ENCODE data around the gene DAP.
"Not testable (repeated sequence)": the region's sequence is repeated elsewhere in the genome, so short reads cannot be mapped to it uniquely, and the experiment has no call there.

The DAP gene

DNA sequence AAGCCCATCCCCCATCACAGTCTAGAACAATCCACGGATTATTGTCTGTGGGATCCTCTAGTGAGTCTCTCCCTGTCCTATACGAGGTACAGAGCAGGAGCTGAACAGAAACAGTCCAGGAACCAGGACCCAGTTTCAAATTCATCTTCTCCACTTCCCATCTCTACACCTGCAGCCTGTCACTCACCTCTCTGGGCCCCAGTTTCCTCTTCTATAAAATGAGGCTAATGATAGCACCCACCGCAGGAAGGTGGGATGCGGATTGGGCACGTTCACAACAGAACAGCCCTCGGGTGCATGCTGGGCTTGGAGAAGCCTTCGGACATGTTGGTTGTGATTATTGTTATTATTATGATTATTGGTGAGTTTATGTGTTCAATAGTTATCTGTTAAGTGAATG lies 118.7 kb downstream of the DAP start:
- H3K9me3 ChIP-seq = no peaks in the 10 kb centered on the region
- TF ChIP-seq, protein P1, sequence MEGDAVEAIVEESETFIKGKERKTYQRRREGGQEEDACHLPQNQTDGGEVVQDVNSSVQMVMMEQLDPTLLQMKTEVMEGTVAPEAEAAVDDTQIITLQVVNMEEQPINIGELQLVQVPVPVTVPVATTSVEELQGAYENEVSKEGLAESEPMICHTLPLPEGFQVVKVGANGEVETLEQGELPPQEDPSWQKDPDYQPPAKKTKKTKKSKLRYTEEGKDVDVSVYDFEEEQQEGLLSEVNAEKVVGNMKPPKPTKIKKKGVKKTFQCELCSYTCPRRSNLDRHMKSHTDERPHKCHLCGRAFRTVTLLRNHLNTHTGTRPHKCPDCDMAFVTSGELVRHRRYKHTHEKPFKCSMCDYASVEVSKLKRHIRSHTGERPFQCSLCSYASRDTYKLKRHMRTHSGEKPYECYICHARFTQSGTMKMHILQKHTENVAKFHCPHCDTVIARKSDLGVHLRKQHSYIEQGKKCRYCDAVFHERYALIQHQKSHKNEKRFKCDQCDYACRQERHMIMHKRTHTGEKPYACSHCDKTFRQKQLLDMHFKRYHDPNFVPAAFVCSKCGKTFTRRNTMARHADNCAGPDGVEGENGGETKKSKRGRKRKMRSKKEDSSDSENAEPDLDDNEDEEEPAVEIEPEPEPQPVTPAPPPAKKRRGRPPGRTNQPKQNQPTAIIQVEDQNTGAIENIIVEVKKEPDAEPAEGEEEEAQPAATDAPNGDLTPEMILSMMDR (IDR thresholded peaks at IDR 0.05) = no peak

GRCh38 chr5:10639846-10640368 lies 121.1 kb downstream of the DAP start:
- peak overlapping the region; percentile 41 for H3K27ac ChIP-seq
- H3K36me3 ChIP-seq = peaks cover 10% of the 10 kb centered on the region
- no peaks in the 10 kb centered on the region for H3K27me3 ChIP-seq
- peaks cover 31 to 38% of the 10 kb centered on the region in 2 experiments for H3K4me1 ChIP-seq (ENCODE audit: control insufficient read depth in 1 of 2, insufficient read depth in 1 of 2, low read depth in 1 of 2, low read length in 1 of 2)
- H3K9me3 ChIP-seq = no peaks in the 10 kb centered on the region
- TF ChIP-seq, protein P1 (IDR thresholded peaks at IDR 0.05) = no peak
- H3K4me3 ChIP-seq (ENCODE audit: low read depth in 1 of 2, low read length in 1 of 2) = no peak overlapping the region

More for the DNA sequence above, 118.7 kb downstream of the DAP start:
- peak overlapping the region; percentile 74 for H3K27ac ChIP-seq
- peaks cover 10% of the 10 kb centered on the region for H3K36me3 ChIP-seq
- peaks cover 21 to 26% of the 10 kb centered on the region in 2 experiments for H3K4me1 ChIP-seq (ENCODE audit: control insufficient read depth in 1 of 2, insufficient read depth in 1 of 2, low read depth in 1 of 2, low read length in 1 of 2)
- H3K27me3 ChIP-seq = no peaks in the 10 kb centered on the region
- H3K4me3 ChIP-seq (ENCODE audit: low read depth in 1 of 2, low read length in 1 of 2) = no peak overlapping the region

DNA sequence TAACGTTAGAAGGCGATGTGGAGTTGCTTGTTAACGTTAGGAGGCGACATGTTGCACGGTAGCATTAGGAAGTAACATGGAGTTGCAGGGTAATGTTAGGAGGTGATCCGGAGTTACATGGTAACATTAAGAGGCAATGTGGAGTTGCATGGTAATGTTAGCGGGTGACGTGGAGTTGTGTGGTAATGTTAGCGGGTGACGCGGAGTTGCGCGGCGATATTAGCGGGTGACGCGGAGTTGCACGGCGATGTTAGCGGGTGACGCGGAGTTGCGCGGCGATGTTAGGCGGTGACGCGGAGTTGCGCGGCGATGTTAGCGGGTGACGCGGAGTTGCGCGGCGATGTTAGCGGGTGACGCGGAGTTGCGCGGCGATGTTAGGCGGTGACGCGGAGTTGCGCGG lies 122.3 kb downstream of the DAP start:
- not testable (repeated sequence) for H3K9me3 ChIP-seq; H3K27me3 ChIP-seq; H3K27ac ChIP-seq; H3K4me3 ChIP-seq (ENCODE audit: low read depth in 1 of 2, low read length in 1 of 2)
- Histone ChIP-seq H3K4me1 (ENCODE audit: control insufficient read depth in 1 of 2, insufficient read depth in 1 of 2, low read depth in 1 of 2, low read length in 1 of 2) (peaks cover 31 to 38% of the 10 kb centered on the region in 2 experiments), H3K36me3 (peaks cover 10% of the 10 kb centered on the region)

- H3K4me3 ChIP-seq (ENCODE audit: low read depth in 1 of 2, low read length in 1 of 2) = no peak overlapping the region
- no peaks in the 10 kb centered on the region for H3K27me3 ChIP-seq
- TF ChIP-seq, protein P1 (IDR thresholded peaks at IDR 0.05) = no peak
- peaks cover 37 to 46% of the 10 kb centered on the region in 2 experiments for H3K4me1 ChIP-seq (ENCODE audit: control insufficient read depth in 1 of 2, insufficient read depth in 1 of 2, low read depth in 1 of 2, low read length in 1 of 2)
- H3K36me3 ChIP-seq = peaks cover 10% of the 10 kb centered on the region
- peak overlapping the region; percentile 44 for H3K27ac ChIP-seq
- H3K9me3 ChIP-seq = no peaks in the 10 kb centered on the region
These were observed 123.1 kb downstream of the DAP start for GRCh38 chr5:10637944-10638343.

DNA sequence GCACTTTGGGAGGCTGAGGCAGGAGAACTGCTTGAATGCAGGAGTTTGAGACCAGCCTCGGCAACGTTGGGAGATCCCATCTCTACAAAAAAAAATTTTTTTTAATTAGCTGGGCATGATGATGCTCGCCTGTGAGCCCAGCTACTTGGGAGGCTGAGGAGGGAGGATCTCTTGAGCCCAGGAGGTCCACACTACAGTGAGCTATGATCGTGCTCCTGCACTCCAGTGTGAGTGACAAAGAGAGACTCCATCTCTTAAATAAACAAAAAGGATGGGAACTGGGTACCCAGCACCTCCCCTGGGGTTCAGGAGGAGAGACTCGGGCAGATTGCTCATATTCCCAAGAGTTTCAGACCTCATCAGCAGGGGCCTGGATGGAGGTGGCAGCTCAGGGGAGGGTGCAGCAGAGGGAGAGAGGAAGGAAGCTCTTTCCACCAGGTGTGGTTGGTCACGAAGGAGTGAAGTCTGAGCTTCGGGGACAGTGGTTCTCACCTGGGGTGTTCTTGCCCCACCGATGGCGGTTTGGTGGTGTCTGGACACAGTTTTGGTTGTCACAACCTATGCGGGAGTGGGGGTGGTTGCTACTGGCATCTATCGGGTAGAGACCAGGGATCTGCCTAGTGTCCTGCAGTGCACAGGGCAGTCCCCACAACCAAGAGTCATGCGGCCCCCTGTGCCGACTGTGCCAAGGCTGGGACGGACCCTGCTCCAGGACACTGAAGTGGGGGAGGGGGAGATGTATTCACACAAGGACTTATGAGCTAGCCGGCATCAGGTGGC lies 124.5 kb downstream of the DAP start:
- no peaks in the 10 kb centered on the region for H3K9me3 ChIP-seq
- TF ChIP-seq, protein P1 (IDR thresholded peaks at IDR 0.05) = no peak
- no peak overlapping the region for H3K4me3 ChIP-seq (ENCODE audit: low read depth in 1 of 2, low read length in 1 of 2)
- peak overlapping the region; percentile 91 for H3K27ac ChIP-seq
- peaks cover 49 to 60% of the 10 kb centered on the region in 2 experiments for H3K4me1 ChIP-seq (ENCODE audit: control insufficient read depth in 1 of 2, insufficient read depth in 1 of 2, low read depth in 1 of 2, low read length in 1 of 2)
- H3K27me3 ChIP-seq = no peaks in the 10 kb centered on the region
- H3K36me3 ChIP-seq = peaks cover 10% of the 10 kb centered on the region

DNA sequence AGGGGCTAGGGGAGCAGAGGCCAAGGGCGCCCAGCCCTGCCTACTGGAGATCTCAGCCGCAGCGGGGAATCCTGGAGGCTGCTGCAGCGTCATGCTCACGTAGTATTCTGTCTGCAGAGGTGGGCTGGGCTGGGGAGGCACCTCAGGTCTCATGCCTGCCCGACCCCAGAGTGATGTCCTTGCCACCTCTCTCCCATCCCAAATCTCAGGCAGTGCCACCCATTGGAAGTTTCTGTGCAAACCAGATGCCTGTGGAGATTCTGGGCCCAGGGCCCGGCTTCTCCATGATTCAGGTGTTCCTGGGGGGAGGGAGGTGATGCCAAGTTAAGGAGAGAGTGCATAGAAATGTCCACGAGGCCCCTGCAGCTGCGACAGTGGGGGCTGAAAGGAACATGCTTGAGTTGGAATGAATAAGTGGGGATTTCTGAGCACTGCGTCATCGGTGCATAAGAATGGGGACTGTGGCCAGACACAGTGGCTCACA lies 125.1 kb downstream of the DAP start:
- no peaks in the 10 kb centered on the region for H3K27me3 ChIP-seq
- H3K4me1 ChIP-seq (ENCODE audit: control insufficient read depth in 1 of 2, insufficient read depth in 1 of 2, low read depth in 1 of 2, low read length in 1 of 2) = peaks cover 56 to 67% of the 10 kb centered on the region in 2 experiments
- TF ChIP-seq, protein P1 (IDR thresholded peaks at IDR 0.05) = no peak
- H3K9me3 ChIP-seq = no peaks in the 10 kb centered on the region
- H3K4me3 ChIP-seq (ENCODE audit: low read depth in 1 of 2, low read length in 1 of 2) = no peak overlapping the region
- peaks cover 10% of the 10 kb centered on the region for H3K36me3 ChIP-seq
- peak overlapping the region; percentile 91 for H3K27ac ChIP-seq
